Inflammatory macrophage (primary cell): ENCODE results near the gene FAM193B.

Source experiments
- DNase-seq, 2 donors: peaks; one replicate each; pipeline ENCODE4 v3.0.0-alpha.2; 2020 to 2022

The FAM193B gene

DNA sequence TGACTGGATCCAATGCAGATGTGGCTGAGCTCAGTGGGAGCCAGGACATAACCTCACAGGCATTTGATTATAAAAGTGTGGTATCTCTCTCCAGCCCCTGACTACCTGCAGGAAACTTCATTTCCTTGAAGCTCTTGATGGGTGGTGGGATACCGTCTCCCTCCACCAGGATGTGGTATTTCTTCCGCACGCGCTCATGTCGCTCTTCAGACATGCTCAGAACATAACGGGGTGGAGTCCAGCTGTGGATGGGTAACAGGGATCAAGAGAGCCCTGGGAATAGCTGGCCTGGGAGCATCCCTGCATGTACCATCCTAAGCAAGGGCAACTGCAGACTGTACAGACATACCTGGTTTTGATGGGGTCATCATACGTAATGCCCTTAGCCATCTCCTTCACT lies 38.8 kb downstream of the FAM193B start:
- DNase-seq = no peak

GRCh38 chr5:177514541-177514940 lies 39.8 kb downstream of the FAM193B start:
- no peak for DNase-seq

DNA sequence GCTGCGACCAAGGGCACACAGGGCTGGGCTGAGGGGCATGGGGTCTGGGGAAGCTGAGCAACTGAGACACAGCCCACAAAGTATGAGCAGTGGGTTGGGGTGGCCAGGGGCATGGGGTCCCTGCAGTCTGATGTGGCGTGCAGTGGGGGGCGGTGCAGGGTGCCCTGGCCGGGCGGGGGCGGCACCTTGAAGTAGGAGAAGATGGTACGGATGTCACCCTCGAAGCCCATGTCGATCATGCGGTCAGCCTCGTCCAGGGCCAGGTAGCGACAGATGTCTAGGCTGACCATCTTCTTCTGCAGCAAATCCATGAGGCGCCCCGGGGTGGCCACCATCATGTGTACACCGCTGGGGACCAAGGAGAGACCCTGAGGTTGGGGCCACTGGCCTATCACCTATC lies 40.9 kb downstream of the FAM193B start:
- no peak for DNase-seq

DNA sequence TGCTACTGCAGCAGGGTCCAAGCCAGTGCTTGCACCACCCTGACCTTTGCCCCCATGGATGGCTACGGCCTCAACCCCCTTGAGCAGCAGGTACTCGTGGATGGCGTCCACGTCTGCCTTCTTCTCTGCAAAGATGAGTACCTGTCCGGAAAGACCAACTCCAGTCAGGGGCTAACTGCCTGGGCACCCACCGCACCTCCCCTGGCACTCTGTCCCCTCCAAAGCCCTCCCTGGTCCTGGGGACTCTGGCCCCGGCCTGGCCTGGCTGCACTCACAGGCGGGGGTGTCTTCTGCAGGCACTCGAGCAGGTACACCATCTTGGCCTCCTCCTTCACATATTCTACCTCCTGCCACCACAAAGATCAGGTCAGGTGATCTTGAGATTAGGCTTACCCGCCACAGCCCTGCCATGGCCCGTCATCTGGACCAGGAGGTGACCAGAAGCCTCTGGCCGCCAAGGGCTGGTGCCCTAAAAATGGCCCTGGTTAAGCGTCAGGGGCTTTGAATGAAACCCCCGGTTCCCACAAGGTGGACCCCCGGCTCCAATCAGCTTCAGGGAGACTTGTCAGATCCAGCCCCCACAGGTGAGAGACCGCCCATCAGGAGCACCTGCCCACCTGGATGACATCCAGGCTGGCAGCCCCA lies 41.5 kb downstream of the FAM193B start:
- no peak for DNase-seq

DNA sequence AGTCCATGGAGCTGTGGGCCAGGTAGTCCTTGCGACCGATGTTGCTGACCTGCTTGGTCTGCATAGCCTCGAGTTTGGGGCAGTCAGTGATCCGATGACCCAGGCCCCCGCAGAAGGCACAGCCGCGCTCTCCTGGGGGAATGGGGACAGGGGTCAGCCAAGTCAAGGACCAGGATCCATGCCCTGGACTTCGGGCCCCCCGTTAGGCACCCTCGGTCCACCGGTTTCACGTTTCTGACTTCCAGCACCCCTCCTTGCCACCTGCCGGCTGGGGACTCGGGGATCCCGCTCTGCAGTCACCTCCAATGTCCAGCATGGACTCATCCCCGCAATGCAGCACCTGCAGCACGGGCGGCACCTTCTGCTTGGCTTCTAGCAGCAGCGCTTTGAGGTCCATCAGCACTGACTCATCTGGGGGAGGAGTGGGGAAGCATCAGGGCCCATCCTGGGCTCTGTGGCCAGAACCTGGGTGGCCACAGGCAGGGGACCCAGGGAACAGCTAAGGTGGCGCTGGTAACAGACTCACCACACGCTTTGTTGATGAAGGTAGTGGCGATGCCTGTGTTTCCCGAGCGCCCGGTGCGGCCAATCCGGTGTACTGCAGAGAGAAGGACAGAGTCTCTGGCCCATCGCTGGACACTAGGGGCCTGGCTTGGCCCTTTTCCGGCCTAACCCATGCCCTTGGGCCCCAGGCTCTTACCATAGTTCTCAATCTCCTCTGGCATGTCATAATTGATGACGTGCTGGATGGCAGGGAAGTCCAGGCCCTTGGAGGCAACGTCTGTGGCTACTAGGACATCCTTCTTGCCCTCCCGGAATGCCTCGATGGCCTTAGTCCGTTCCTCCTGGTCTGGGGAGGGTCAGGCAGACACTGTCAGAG lies 42.3 kb downstream of the FAM193B start:
- no peak for DNase-seq

DNA sequence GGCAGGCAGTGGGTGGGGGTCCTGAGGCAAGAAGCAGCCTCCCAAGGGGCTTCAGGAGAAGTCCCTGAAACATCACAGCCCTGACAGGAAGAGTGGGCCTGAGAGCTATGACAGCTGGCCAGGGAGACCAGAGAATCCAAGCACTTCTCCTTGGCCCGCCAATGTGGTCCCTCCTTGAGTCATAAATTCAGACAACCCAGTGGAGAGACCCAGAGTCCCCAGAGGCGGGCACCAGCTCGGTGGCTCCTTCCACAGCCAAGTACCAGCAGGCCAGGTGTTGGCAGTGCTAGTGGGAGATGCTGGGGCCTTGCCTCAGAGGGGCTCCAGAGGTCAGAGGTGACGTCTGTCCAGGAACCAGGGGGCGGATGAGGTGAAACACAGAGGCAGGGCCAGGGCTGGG lies 43.2 kb downstream of the FAM193B start:
- peak in 1 of 2 donors; percentile 22 for DNase-seq

GRCh38 chr5:177510567-177511053 lies 43.8 kb downstream of the FAM193B start:
- peak; percentile 97 to 98 for DNase-seq

DNA sequence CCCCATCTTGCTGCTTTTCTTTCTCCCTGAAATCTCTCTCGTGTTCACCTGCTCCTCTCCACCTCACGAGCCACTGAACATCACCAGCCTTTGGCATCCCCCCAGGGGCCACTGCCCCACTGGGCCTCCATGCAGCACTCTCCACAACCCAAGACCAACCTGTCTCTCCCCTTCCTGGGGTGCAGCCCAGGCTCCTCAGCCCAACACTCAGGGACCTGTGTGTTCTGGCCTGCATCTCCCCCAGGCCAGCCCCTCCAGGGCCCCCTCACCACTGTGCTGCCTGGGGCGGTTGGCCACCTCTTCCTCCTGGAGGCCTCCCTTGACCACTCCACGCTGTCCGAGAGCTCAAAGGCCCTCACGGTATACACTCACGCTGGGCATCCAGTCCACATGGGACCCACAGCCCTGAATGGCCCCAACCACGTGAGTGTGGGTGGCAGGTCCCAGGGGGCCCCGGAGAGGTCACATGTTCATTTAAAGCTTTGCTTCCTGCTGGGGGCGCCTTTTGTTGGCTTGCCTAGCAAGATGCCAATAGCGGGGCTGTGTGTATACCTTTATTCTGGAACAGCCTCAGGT lies 44.3 kb downstream of the FAM193B start:
- DNase-seq = peak; percentile 46 to 71

DNA sequence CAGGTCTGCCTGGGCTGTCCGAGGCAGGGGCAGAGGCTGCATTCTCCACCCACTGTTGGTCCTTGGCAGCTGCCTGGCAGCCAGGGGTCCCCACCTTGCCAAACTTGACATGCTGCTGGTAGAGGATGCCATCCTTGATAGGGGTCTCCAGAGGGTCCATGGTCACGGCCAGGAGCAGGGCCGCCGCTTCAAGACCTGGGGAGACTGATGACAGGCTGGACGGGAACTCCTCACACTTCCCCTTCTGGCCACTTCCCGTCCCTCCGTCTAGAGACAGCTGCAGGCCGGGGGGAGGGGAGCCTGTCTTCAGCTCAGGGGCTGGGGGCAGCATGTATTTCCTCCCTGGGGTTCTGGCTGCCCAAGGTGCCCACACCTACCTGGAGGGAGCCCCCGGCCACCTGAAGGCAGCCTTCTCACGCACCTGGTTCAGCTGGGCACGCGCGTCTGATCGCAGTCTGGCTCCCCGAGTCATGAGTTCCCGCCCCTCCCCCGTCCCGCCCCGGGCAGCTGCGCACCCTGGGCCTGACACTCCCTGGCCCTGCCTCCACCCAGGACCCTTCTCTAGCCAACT lies 44.9 kb downstream of the FAM193B start, which contains the start of gene DOK3:
Gene DOK3, minus strand, starts transcription at position 446 of the 571 bp plus-strand sequence. Its CDS starts 286 bp downstream, at position 160.
- peak; percentile 72 to 76 for DNase-seq

- peak; percentile 23 to 31 for DNase-seq
These were observed 45.5 kb downstream of the FAM193B start for GRCh38 chr5:177508837-177509236.

- DNase-seq = no peak
These were observed 46.1 kb downstream of the FAM193B start for GRCh38 chr5:177508221-177508611.

GRCh38 chr5:177507596-177508220 lies 46.7 kb downstream of the FAM193B start:
- DNase-seq = peak; percentile 46 to 49

DNA sequence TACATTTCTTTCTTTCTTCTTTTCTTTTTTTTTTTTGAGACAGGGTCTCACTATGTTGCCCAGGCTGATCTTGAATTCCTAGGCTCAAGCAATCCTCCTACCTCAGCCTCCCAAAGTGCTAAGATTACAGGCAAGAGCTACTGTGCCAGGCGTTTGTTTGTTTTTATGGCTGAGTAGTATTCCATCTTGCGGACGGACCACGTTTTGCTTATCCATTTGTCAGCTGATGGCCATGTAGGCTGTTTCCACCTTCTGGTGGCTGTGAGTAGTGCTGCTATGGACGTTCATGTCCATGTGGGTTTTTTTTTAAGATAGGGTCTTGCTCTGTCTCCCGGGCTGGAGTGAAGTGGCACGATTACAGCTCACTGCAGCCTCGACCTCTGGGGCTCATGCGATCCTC lies 47.2 kb downstream of the FAM193B start:
- DNase-seq = peak; percentile 33 to 39

DNA sequence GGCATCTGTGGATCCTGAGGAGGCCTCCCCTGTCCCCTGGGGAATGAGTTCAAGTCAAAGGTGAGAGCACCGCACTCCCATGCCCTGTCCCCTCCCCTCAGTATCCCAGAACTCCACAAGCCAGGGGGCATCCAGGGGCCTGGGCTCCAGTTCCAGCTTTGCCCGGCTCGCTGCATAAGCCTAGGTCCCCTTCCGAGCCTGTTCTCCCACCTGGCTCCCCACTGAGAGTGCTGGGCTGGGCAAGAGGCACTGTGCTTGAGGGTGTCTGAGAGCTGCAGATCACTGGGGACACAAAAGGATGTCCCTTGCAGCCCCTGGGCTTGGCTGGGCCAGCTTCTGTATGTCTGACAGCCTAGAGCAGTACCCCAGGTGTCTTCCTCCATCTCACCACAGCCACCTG lies 49.3 kb downstream of the FAM193B start:
- DNase-seq = no peak

- no peak for DNase-seq
These were observed 50.0 kb downstream of the FAM193B start for GRCh38 chr5:177504086-177505056.

- no peak for DNase-seq
These were observed 50.8 kb downstream of the FAM193B start for GRCh38 chr5:177503351-177504085.

GRCh38 chr5:177502886-177503285 lies 51.5 kb downstream of the FAM193B start:
- no peak for DNase-seq

GRCh38 chr5:177501874-177502678 lies 52.3 kb downstream of the FAM193B start:
- peak in 1 of 2 donors; percentile 26 for DNase-seq

DNA sequence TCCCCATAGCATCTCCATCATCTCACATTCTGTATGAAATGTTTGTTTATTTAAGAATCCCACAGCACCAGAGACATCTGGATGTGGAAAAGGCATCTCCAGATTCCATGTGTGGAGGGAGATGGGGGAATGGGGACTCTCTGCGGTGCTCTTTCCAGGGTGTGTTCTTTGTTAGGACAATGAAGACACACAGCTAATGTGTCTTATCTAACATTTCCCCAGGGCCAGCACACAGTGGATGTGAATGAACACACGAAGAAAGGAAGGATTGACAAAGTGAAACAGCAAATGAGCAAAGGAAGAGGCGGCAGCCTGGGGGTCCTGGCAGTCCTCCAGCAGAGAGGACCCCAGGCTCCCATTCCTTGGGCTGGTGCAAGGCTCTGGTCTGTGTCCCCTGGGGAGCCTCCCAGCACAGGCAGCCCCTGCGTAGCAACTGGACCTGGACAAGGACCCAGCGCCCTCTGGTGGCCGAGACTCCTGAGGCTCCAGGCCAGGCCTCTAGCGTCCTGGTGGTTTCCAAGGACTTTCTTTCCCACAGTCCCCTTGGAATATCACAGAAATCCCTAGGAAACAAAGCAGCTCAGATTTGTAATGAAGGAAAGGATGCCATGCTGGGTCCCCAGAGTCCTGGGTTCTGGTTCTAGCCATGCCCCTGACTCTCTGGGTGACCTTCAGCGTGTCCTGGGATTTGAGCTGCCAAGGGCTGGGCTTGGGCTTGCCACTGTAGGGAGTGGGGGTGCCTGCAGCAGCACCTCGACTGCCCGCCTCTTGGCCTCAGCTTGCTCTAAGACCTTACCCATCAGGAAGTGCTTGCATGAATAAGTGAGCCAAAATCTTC lies 53.5 kb downstream of the FAM193B start:
- peak; percentile 76 to 87 for DNase-seq
